GM19463 (cell line): ENCODE results near the gene FBXO42.

Experiments
- ATAC-seq: cut with Tn5 transposase; IDR thresholded peaks from one replicate; pipeline ENCODE4 v1.9.1; 2021; ENCODE audit warnings: mild to moderate bottlenecking, moderate library complexity; ENCODE audit not compliant: unreplicated experiment

The FBXO42 gene

GRCh38 chr1:16326833-16327404, 25.4 kb downstream of the FBXO42 start:
- ATAC-seq = no peak

DNA sequence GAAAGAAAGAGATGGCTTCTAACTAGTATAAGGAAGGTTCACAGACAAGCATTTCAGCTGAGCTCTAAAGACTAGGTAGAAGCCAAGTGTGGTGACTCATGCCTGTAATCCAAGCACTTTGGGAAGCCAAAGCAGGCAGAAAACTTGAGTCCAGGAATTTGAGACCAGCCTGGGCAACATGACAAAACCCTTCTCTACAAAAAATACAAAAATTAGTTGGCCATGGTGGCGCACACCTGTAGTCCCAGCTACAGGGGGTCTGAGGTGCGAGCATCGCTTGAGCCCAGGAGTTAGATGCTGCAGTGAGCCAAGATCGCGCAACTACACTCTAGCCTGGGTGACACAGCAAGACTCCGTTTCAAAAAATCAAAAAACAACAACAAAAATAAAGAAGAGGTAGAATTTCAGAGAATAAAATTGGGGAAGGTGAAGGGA, 27.8 kb downstream of the FBXO42 start:
- ATAC-seq = no peak

DNA sequence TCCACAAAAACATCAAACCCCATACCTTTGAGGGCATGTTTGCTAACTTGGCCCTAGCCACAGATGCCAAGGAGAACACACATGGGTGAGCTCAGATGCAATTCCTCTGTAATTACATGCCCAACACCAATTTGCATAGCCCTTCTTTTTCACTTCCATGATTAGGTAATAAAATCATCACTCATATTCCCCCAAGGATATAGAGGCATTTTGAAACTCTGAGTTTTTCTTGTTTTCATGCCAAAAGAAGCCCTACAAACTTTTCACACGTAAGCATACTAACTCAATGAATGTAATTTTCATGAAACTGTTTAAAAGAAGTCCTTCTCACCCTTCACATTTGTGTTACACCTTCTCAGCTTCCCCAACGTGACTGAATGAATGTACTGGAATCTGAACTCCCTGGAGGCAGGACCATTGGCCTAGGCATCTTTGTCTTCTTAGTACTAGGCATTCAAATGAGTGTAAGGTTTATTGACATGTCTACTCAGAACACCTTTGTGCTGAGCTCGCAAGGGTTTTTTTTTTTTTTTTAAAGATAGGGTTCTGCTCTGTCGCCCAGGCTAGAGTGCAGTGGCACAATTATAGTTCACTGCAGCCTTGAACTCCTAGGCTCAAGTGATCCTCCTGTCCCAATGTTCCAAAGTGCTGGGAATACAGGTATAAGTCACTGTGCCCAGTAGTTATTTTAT, 31.0 kb downstream of the FBXO42 start:
- ATAC-seq = no peak

- ATAC-seq = no peak
Observed at GRCh38 chr1:16318555-16318954, 33.7 kb downstream of the FBXO42 start.

DNA sequence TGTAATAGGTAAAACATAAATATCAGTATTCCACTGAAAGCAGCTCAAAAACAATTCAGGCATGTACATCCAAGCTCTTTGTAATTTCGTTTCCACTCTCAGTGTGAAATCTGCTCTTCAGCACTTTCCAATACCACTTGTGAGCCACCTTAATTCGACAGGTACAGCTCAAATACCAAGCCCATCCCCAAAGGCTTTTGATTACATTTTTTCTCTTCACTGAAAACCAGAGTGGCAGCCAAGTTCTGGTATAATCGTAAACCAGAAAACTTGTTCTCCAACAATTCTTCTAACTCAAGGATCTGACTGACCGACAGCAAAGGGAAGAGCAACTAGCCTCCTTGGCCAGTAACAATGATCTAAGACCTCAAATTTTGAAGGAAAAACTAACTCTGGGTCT, 36.8 kb downstream of the FBXO42 start:
- ATAC-seq = no peak

- ATAC-seq = no peak
Observed at GRCh38 chr1:16307222-16307621, 45.1 kb downstream of the FBXO42 start.

DNA sequence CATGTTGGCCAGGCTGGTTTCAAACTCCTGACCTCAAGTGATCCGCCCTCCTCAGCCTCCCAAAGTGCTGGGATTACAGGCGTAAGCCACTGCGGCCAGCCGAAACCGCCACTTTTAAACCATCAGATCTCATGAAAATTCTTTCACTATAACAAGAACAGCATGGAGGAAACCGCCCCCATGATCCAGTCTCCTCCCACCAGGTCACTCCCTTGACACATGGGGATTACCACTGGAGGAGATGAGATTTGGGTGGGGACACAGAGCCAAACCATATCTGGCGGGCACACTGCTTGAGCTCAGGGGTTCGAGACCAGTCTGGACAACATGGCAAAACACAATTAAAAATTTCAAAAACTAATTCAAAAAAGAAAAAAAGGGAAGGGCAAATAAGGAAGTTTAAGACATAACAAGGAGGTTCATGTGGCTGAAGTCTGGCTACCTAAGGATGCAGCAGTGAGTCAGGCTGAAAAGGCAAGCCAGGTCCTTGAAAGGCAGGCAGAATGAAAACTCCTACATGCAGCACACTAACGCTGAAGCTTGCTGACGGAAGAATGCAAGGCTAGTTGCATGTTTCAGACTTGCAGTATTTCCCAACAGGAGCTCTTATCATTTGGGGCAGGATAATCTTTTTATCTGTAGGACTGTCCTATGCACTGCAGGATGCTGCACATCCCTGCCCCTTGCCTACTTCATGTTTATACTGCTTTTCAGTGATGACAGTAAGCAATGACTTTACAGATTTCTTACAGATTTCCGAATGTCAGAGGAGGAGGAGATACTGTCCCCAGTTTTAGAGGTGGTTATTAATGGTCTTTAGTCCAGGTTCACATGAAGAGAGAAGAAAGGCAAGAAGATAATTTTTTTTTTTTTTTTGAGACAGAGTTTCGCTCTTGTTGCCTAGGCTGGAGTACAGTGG, 49.3 kb downstream of the FBXO42 start:
- ATAC-seq = no peak

DNA sequence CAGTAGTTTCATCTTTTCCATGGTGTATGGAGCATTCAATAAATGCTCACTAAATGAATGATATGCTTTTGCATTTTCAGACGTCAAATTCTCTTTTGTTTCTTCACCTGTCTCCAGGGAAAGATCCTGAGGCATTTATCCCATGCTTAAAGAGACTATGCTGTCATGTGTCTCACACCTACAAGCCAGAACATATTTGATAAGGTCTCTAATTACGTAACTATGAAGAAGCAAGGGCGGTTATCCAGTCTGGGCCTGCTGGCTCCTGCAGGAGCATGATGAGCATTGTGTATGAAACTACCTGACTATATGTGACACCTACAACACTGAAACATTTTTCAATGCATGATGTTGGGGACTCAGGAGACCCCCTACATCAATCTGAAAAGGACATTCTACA, 51.8 kb downstream of the FBXO42 start:
- no peak for ATAC-seq

GRCh38 chr1:16298653-16299052, 53.6 kb downstream of the FBXO42 start:
- ATAC-seq = no peak

- no peak for ATAC-seq
Observed at GRCh38 chr1:16296643-16297042, 55.6 kb downstream of the FBXO42 start.

DNA sequence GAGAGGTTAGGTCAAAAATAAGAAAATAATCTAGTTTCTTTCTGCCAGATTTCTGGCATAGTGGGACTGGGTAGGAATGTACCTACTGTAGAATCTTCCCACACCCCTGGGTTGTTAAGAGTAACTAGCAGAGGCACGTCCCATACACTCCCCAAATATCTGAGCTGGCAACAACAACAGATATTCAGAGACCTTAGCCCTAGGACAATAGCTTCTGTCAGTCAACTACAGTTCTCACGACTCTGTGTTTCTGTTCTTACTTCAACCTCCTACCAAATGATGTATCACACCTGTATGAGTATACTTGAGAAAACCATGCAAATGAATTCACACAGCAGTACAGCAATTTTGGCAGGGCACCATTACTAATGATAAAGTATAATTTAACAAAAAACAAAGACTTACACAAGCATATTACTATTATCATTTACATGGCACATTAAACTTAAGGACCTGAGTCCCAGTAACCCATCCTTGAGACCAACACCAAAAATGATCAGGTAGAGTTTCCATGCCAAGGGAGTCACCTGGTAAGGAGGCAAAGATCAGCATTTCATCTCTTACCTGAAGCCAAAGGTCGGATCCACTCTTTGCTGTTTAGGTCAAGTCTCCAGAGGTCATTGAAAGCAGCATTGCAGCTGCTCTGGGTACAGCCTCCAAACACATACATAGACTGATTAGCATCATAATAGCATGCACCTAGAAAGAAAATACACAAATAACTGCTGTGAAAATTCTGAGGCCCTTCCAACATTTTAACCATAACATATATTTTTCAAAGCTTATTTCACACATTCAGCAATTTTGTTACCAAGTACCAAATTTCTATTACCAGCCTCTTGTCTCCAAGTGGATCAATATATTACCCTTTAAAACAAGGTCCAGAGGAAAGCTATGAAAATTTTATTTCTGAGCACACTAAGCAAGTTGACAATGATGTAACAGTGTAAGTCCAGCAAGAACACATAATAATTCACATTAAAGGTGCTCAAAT, 57.8 kb downstream of the FBXO42 start:
- no peak for ATAC-seq

GRCh38 chr1:16293538-16293937, 58.7 kb downstream of the FBXO42 start:
- no peak for ATAC-seq

- no peak for ATAC-seq
Observed at GRCh38 chr1:16292739-16293138, 59.5 kb downstream of the FBXO42 start.

GRCh38 chr1:16289959-16290358, 62.3 kb downstream of the FBXO42 start:
- ATAC-seq = no peak

DNA sequence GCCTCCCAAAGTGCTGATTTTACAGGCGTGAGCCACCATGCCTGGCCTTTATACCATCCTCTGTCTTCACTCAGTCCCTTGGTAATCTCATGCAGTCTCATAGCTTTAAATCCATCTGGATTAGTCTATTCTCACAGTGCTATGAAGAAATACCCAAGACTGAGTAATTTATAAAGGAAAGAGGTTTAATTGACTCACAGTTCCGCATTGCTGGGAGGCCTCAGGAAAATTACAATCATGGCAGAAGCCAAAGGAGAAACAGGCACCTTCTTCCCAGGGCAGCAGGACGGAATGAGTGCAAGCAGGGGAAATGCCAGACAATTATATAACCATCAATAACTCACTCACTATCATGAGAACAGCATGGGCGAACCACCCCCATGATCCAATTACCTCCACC, 66.2 kb downstream of the FBXO42 start:
- no peak for ATAC-seq

- ATAC-seq = no peak
Observed at GRCh38 chr1:16281765-16282164, 70.5 kb downstream of the FBXO42 start.

DNA sequence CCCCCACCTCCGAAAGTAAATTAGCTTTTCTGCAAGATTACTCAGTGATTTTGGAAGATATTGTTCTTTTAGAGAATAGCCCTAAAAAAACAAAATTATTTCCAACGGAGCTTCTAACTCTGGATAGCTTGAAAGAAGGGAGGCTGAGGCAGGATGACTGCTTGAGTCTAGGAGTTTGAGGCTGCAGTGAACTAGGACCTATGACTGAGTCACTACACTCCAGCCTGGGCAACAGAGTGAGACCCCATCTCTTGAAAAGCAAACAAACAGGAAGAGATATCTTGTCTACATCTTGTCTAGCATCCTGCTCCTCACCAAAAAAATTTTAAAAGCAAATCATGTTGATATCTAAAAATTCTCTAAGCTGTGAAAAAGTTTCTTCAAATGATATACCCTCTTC, 73.1 kb downstream of the FBXO42 start:
- no peak for ATAC-seq

GRCh38 chr1:16276302-16277030, 75.8 kb downstream of the FBXO42 start:
- ATAC-seq = no peak

DNA sequence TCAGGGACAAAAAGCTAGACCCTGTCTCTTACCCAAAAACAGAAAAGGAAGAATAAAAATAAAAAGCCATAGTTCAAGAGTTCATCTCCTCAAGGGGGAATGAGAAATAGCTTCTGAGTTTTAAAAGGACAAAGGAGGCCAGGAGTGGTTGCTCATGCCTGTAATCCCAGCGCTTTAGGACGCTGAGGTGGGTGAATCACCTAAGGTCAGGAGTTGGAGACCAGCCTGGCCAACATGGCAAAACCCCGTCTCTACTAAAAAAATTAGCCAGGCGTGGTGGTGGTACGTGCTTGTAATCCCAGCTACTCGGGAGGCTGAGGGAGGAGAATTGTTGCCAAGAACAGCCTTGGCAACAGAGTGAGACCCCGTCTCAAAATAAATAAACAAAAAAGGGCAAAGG, 76.7 kb downstream of the FBXO42 start:
- no peak for ATAC-seq

DNA sequence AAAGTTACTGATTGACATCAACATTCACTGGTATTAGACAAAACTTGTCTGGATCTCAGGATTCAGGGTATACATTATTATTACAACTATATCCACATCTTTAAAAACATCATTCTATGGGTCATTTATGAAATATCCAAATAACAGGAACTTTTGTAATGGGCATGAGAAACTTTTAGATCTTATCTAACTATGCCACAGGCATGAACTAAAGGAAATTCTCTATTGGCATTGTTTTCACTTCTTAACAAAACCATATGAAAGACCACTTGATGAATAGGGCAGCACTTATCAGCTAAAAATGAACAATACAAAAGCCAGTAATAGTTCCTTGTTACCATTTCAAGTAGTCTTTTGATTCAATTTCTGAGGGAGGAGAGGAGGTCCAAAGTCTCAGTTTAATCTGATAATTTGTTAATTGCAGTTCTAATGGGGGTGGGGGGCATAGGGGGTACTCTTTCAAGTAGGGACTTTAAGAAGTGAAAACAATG, 84.5 kb downstream of the FBXO42 start:
- no peak for ATAC-seq
